SK-N-SH treated with all-trans-retinoic acid at 6 μM for 48 hours (cell line): ENCODE measurements around the gene ERO1A.

Experiments
- ATAC-seq: fragments of 200-7000 bp; cut with Tn5 transposase; 3 replicates; pipeline ENCODE4 v1.9.1; 2020; ENCODE audit warnings: mild to moderate bottlenecking, moderate library complexity
- BACH2 ChIP-seq: fragments of 250-450 bp; sonication (Bioruptor Pico); IDR thresholded peaks from 2 replicates; pipeline ENCODE4 v1.9.0; 2021; ENCODE audit warnings: mild to moderate bottlenecking, borderline replicate concordance
- CREB5 ChIP-seq: fragments of 250-450 bp; sonication (Bioruptor Pico); IDR thresholded peaks from 2 replicates; pipeline ENCODE4 v1.5.1; 2020; ENCODE audit warnings: low read depth, mild to moderate bottlenecking, moderate library complexity
- CSDC2 ChIP-seq: fragments of 250-450 bp; sonication (Bioruptor Pico); IDR thresholded peaks from 2 replicates; pipeline ENCODE4 v1.5.0; 2020; ENCODE audit warnings: mild to moderate bottlenecking, moderate library complexity
- CSRNP3 ChIP-seq: fragments of 250-450 bp; sonication (Bioruptor Pico); IDR thresholded peaks from 2 replicates; pipeline ENCODE4 v1.5.1; 2021; ENCODE audit warnings: mild to moderate bottlenecking, moderate library complexity
- ESRRG ChIP-seq: fragments of 250-450 bp; sonication (Bioruptor Pico); IDR thresholded peaks from 2 replicates; pipeline ENCODE4 v1.6.1; 2021; ENCODE audit warnings: mild to moderate bottlenecking
- GLIS3 ChIP-seq: fragments of 250-450 bp; sonication (Bioruptor Pico); IDR thresholded peaks from 2 replicates; pipeline ENCODE4 v1.5.0; 2020; ENCODE audit warnings: mild to moderate bottlenecking, moderate library complexity
- ISL1 ChIP-seq: fragments of 250-450 bp; sonication (Bioruptor Pico); IDR thresholded peaks from 2 replicates; pipeline ENCODE4 v2.1.2; 2022; ENCODE audit warnings: mild to moderate bottlenecking, moderate library complexity
- PATZ1 ChIP-seq: fragments of 250-450 bp; sonication (Bioruptor Pico); IDR thresholded peaks from 2 replicates; pipeline ENCODE4 v1.8.0; 2020; ENCODE audit warnings: mild to moderate bottlenecking, moderate library complexity, borderline replicate concordance
- POU6F1 ChIP-seq: fragments of 250-450 bp; sonication (Bioruptor Pico); IDR thresholded peaks from 2 replicates; pipeline ENCODE4 v1.8.0; 2021; ENCODE audit warnings: low read depth, mild to moderate bottlenecking, moderate library complexity, borderline replicate concordance
- PPARA ChIP-seq: fragments of 250-450 bp; sonication (Bioruptor Pico); IDR thresholded peaks from 2 replicates; pipeline ENCODE4 v1.5.0; 2020; ENCODE audit warnings: mild to moderate bottlenecking, borderline replicate concordance
- RARB ChIP-seq: fragments of 250-450 bp; sonication (Bioruptor Pico); IDR thresholded peaks from 2 replicates; pipeline ENCODE4 v1.8.0; 2021; ENCODE audit warnings: mild to moderate bottlenecking, moderate library complexity
- TCF4 ChIP-seq: fragments of 250-450 bp; sonication (Bioruptor Pico); IDR thresholded peaks from 2 replicates; pipeline ENCODE4 v1.8.0; 2021; ENCODE audit warnings: mild to moderate bottlenecking, moderate library complexity, borderline replicate concordance
- ZC3H10 ChIP-seq: fragments of 250-450 bp; sonication (Bioruptor Pico); IDR thresholded peaks from 2 replicates; pipeline ENCODE4 v1.5.1; 2021; ENCODE audit warnings: mild to moderate bottlenecking, moderate library complexity
- ZFP3 ChIP-seq: fragments of 250-450 bp; sonication (Bioruptor Pico); IDR thresholded peaks from 2 replicates; pipeline ENCODE4 v1.5.0; 2020; ENCODE audit warnings: mild to moderate bottlenecking, moderate library complexity
- ZFP30 ChIP-seq: fragments of 450-650 bp; formaldehyde crosslinking; IDR thresholded peaks from 2 replicates; pipeline ENCODE4 v1.5.0; 2022; ENCODE audit warnings: mild to moderate bottlenecking, moderate library complexity
- ZNF565 ChIP-seq: fragments of 450-650 bp; formaldehyde crosslinking; conservative IDR thresholded peaks from 2 replicates; pipeline ENCODE4 v1.5.0; 2020; ENCODE audit warnings: low read depth, mild to moderate bottlenecking, moderate library complexity
- ZNF70 ChIP-seq: fragments of 450-650 bp; formaldehyde crosslinking; IDR thresholded peaks from 2 replicates; pipeline ENCODE4 v1.5.0; 2020; ENCODE audit warnings: mild to moderate bottlenecking, moderate library complexity
- ZNF8 ChIP-seq: fragments of 450-650 bp; formaldehyde crosslinking; IDR thresholded peaks from 2 replicates; pipeline ENCODE4 v1.5.0; 2020; ENCODE audit warnings: mild to moderate bottlenecking, moderate library complexity
- TF ChIP-seq, protein P1 (sequence below): fragments of 250-450 bp; sonication (Bioruptor Pico); IDR thresholded peaks from 2 replicates; pipeline ENCODE4 v1.5.0; 2020; ENCODE audit warnings: mild to moderate bottlenecking, moderate library complexity

The ERO1A gene

DNA sequence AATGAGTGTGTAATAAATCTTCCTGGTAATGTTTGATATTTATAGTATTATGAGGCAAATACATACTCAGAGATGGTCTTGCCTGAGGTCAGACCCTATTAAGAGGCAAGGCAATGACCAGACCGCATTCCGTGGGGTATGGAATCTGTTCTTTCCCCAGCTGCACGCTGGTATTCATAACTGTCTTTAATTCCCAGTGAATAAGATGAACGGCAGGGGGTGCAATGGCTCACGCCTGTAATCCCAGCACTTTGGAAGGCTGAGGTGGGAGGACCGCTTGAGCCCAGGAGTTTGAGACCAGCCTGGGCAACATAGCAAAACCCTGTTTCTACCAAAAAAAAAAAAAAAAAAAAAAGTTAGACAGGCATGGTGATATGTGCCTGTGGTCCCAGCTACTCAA is 44.6 kb downstream of the ERO1A start:
- ATAC-seq: peak; percentile 63
- TF ChIP-seq CSDC2 (CRISPR knock-in tag): no peak
- TF ChIP-seq ZFP3 (CRISPR knock-in tag): no peak
- no peak for TF ChIP-seq BACH2
- no peak for TF ChIP-seq TCF4 (CRISPR knock-in tag)
- no peak for TF ChIP-seq GLIS3 (CRISPR knock-in tag)
- no peak for TF ChIP-seq ISL1
- no peak for TF ChIP-seq CREB5 (CRISPR knock-in tag)
- TF ChIP-seq, protein P1, sequence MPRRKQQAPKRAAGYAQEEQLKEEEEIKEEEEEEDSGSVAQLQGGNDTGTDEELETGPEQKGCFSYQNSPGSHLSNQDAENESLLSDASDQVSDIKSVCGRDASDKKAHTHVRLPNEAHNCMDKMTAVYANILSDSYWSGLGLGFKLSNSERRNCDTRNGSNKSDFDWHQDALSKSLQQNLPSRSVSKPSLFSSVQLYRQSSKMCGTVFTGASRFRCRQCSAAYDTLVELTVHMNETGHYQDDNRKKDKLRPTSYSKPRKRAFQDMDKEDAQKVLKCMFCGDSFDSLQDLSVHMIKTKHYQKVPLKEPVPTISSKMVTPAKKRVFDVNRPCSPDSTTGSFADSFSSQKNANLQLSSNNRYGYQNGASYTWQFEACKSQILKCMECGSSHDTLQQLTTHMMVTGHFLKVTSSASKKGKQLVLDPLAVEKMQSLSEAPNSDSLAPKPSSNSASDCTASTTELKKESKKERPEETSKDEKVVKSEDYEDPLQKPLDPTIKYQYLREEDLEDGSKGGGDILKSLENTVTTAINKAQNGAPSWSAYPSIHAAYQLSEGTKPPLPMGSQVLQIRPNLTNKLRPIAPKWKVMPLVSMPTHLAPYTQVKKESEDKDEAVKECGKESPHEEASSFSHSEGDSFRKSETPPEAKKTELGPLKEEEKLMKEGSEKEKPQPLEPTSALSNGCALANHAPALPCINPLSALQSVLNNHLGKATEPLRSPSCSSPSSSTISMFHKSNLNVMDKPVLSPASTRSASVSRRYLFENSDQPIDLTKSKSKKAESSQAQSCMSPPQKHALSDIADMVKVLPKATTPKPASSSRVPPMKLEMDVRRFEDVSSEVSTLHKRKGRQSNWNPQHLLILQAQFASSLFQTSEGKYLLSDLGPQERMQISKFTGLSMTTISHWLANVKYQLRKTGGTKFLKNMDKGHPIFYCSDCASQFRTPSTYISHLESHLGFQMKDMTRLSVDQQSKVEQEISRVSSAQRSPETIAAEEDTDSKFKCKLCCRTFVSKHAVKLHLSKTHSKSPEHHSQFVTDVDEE: no peak
- TF ChIP-seq POU6F1: no peak
- no peak for TF ChIP-seq PPARA
- no peak for TF ChIP-seq ZNF70
- no peak for TF ChIP-seq ZNF8 (CRISPR knock-in tag)
- TF ChIP-seq CSRNP3 (CRISPR knock-in tag): no peak
- TF ChIP-seq, all 23 proteins: peak for 0

DNA sequence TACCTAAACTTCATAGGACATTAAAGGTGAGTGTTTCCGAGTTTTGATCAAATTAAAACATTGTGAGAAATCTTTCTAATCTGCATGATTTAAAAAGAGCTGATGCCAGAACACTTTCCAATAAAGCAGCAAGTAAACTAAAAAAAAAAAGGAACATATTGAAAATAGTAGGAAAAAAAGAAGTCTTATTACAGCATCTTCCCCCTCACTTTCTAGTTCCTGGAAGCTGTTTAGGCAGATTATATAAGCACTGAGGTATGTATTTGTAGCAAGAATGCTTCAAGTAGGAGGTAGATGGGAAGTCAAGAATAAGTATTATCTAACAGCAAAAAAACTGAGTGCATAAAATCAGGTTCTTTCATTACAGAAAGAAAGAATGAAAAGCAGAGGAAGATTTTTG is 45.8 kb downstream of the ERO1A start:
- TF ChIP-seq ZFP3 (CRISPR knock-in tag) (no peak), PATZ1 (CRISPR knock-in tag) (no peak), POU6F1 (no peak), TCF4 (CRISPR knock-in tag) (no peak), ZNF70 (no peak), PPARA (no peak), ZNF565 (CRISPR knock-in tag) (no peak), ZNF8 (CRISPR knock-in tag) (no peak), BACH2 (no peak), ZFP30 (CRISPR knock-in tag) (no peak), RARB (CRISPR knock-in tag) (no peak), ZC3H10 (no peak), CREB5 (CRISPR knock-in tag) (no peak), CSRNP3 (CRISPR knock-in tag) (no peak), ESRRG (CRISPR knock-in tag) (no peak), CSDC2 (CRISPR knock-in tag) (no peak)
- TF ChIP-seq, protein P1: no peak

More for the DNA sequence above, 45.8 kb downstream of the ERO1A start:
- no peak for ATAC-seq
